HCT116 (cell line): ENCODE data around the gene PRKCD. TPM values are rescaled to one million over a fixed set of nuclear protein-coding genes. Genes with fewer than 3 reads are reported as not detected.

ENCODE experiments used
- ATAC-seq: fragments of 200-7000 bp; cut with Tn5 transposase; 2 replicates; pipeline ENCODE4 v1.9.1; 2020; ENCODE audit warnings: mild to moderate bottlenecking, moderate library complexity
- BruUV-seq: library from RNA; stranded (reverse); fragments of 400-500 nt; replicated peaks from 2 replicates; lab custom pipeline; 2021; lab: Mats Ljungman, UMichigan
- CTCF ChIA-PET: fragments of 300-600 bp; sonication (Branson Sonifier 250); formaldehyde crosslinking; loops from one replicate; lab custom pipeline; 2021; ENCODE audit warnings: antibody characterized with exemption; lab: Charles Lee
- POLR2A ChIA-PET: fragments of 300-600, 350-600 bp; sonication (Branson Sonifier 250); formaldehyde crosslinking; loops from one replicate; lab custom pipeline; 2021; ENCODE audit warnings: antibody characterized with exemption; lab: Charles Lee
- RAD21 ChIA-PET, 2 experiments: fragments of 300-600 bp; sonication (Branson Sonifier 250); formaldehyde crosslinking; loops; one replicate each; lab custom pipeline; 2023; ENCODE audit warnings: low total read pairs in 2 of 2; ENCODE audit not compliant: uncharacterized antibody in 2 of 2, unreplicated experiment in 2 of 2, low non-redundant PET in 1 of 2; lab: Charles Lee
- DNase-seq: peaks from one replicate; pipeline ENCODE4 v3.0.0-alpha.2; 2010; ENCODE audit warnings: low read depth, low spot score
- H2AFZ ChIP-seq: fragments of 200-600 bp; shearing (Covaris generic), sonication (generic); 2 replicates; pipeline ENCODE4 v1.6.1; 2017; ENCODE audit warnings: low read depth, mixed run types, mixed read lengths, antibody characterized with exemption, low read length; ENCODE audit not compliant: poor library complexity, severe bottlenecking
- H3K27ac ChIP-seq: 2 replicates; pipeline ENCODE4 v1.5.1; 2012; ENCODE audit warnings: low read depth, low read length
- H3K27me3 ChIP-seq: fragments of 200-600 bp; sonication (generic); 2 replicates; pipeline ENCODE4 v1.6.1; 2016; ENCODE audit warnings: mixed run types, low read length, mixed read lengths; ENCODE audit not compliant: insufficient read depth
- H3K36me3 ChIP-seq, 2 experiments: fragments of 200-500 bp in 1 of 2; fragments of 200-600 bp in 1 of 2; sonication (Bioruptor generic) in 1 of 2; sonication (generic) in 1 of 2; 2 replicates each; pipeline versions ENCODE4 v1.5.1 to v1.6.1; 2014 to 2016; ENCODE audit warnings: low read length in 2 of 2, inconsistent platforms in 1 of 2, mixed read lengths in 1 of 2, mixed run types in 1 of 2; ENCODE audit not compliant: insufficient read depth in 2 of 2, control insufficient read depth in 1 of 2
- H3K4me1 ChIP-seq, 2 experiments: fragments of 200-600 bp in 1 of 2; sonication (generic) in 1 of 2; 2 replicates each; pipeline versions ENCODE4 v1.5.1 to v1.6.1; 2012 to 2017; ENCODE audit warnings: low read length in 2 of 2, inconsistent platforms in 1 of 2, mild to moderate bottlenecking in 1 of 2, mixed read lengths in 1 of 2, mixed run types in 1 of 2, moderate library complexity in 1 of 2; ENCODE audit not compliant: insufficient read depth in 2 of 2, control insufficient read depth in 1 of 2
- H3K4me2 ChIP-seq: fragments of 200-600 bp; sonication (generic); 2 replicates; pipeline ENCODE4 v1.6.1; 2017; ENCODE audit warnings: mixed run types, low read length, mixed read lengths
- H3K4me3 ChIP-seq, 2 experiments: fragments of 200-600 bp in 1 of 2; sonication (generic) in 1 of 2; replicated peaks in 1 of 2; 2 replicates each; pipeline ENCODE4 v1.5.1; 2011 to 2016; ENCODE audit warnings: low read length in 2 of 2, control low read depth in 1 of 2, low read depth in 1 of 2, mild to moderate bottlenecking in 1 of 2, mixed read lengths in 1 of 2, mixed run types in 1 of 2
- H3K79me2 ChIP-seq: fragments of 200-600 bp; sonication (generic); 2 replicates; pipeline ENCODE4 v1.6.1; 2017; ENCODE audit warnings: mild to moderate bottlenecking, mixed run types, low read length, moderate library complexity, mixed read lengths; ENCODE audit not compliant: insufficient read depth
- H3K9ac ChIP-seq: fragments of 200-600 bp; sonication (generic); 2 replicates; pipeline ENCODE4 v1.6.1; 2016; ENCODE audit warnings: low read length, mixed read lengths
- H3K9me2 ChIP-seq: fragments of 200-600 bp; sonication (generic), shearing (Covaris generic); 2 replicates; pipeline ENCODE4 v1.6.1; 2017; ENCODE audit warnings: mixed run types, mild to moderate bottlenecking, moderate library complexity; ENCODE audit not compliant: insufficient read depth
- H3K9me3 ChIP-seq, 2 experiments: fragments of 200-500 bp in 1 of 2; fragments of 200-600 bp in 1 of 2; sonication (Bioruptor generic) in 1 of 2; sonication (generic) in 1 of 2; 2 replicates each; pipeline ENCODE4 v1.6.1; 2014 to 2017; ENCODE audit warnings: low read length in 2 of 2, mixed read lengths in 2 of 2, inconsistent platforms in 1 of 2, low read depth in 1 of 2, mild to moderate bottlenecking in 1 of 2, mixed run types in 1 of 2, moderate library complexity in 1 of 2; ENCODE audit not compliant: control insufficient read depth in 1 of 2, insufficient read depth in 1 of 2
- H4K20me1 ChIP-seq: fragments of 200-600 bp; sonication (generic), shearing (Covaris generic); 2 replicates; pipeline ENCODE4 v1.6.1; 2017; ENCODE audit warnings: mixed run types, mild to moderate bottlenecking, moderate library complexity; ENCODE audit not compliant: insufficient read depth
- CBX3 ChIP-seq: IDR thresholded peaks from 2 replicates; pipeline ENCODE4 v1.6.1; 2012; ENCODE audit warnings: low read depth
- CEBPB ChIP-seq: IDR thresholded peaks from 2 replicates; pipeline ENCODE4 v1.6.1; 2012; ENCODE audit warnings: low read depth
- POLR2A ChIP-seq: IDR thresholded peaks from 2 replicates; pipeline ENCODE4 v1.7.0; 2011; ENCODE audit warnings: borderline replicate concordance; ENCODE audit not compliant: insufficient read depth, insufficient read length; ENCODE audit errors: extremely low read depth
- RAD21 ChIP-seq: IDR thresholded peaks from 2 replicates; pipeline ENCODE4 v1.6.1; 2012; ENCODE audit warnings: low read depth, mild to moderate bottlenecking
- TCF7L2 ChIP-seq: IDR thresholded peaks from 2 replicates; pipeline ENCODE4 v1.7.0; 2011; ENCODE audit warnings: borderline replicate concordance, inconsistent platforms; ENCODE audit not compliant: insufficient read depth, insufficient read length; ENCODE audit errors: extremely low read depth
- intact Hi-C: fragments of 100-400 bp; cut with micrococcal nuclease; formaldehyde crosslinking; loops from 2 replicates; pipeline ENCODE4 v1.10.0; 2022
- total RNA-seq: library from RNA; stranded (reverse); gene quantifications from one replicate; pipeline ENCODE4 v1.2.1, GENCODE V29; 2021; ENCODE audit not compliant: unreplicated experiment
- TF ChIP-seq, protein P1 (sequence below): IDR thresholded peaks from 2 replicates; pipeline ENCODE4 v1.6.1; 2012
- TF ChIP-seq, protein P2 (sequence below), 3 experiments: fragments of 200-600 bp in 1 of 3; sonication (generic) in 1 of 3; IDR thresholded peaks in 2 of 3; conservative IDR thresholded peaks in 1 of 3; 2 replicates each; pipeline ENCODE4 v1.5.1; 2012 to 2017; ENCODE audit warnings: low read depth in 2 of 3, low read length in 2 of 3, antibody characterized with exemption in 1 of 3, borderline replicate concordance in 1 of 3, control low read depth in 1 of 3, mild to moderate bottlenecking in 1 of 3, mixed read lengths in 1 of 3, mixed run types in 1 of 3, moderate library complexity in 1 of 3; ENCODE audit not compliant: insufficient read depth in 1 of 3

Gene PRKCD
- total RNA-seq, 1 experiment from 2014 or later: 34.4 TPM

DNA sequence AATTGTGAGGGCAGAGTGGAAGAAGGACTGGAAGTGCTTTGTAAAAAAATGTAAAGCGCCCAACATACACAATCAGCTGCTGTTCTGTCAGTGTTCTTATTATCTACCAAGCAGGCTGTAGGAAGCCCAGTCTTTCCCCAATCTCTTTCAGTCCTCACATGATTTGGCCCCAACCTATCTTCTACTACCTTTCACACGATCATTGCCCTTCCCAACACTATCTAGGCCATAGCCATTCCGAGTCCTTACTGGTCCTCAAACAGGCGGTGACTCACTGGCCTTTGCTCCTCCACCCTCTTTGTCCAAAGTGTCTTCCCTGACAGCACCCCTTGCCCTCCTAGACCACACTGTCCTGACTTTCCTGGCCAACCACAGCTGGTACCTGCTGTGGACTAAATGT, 29.9 kb upstream of the PRKCD start (continued):
- no peak for TF ChIP-seq TCF7L2
- no peak for TF ChIP-seq CEBPB

DNA sequence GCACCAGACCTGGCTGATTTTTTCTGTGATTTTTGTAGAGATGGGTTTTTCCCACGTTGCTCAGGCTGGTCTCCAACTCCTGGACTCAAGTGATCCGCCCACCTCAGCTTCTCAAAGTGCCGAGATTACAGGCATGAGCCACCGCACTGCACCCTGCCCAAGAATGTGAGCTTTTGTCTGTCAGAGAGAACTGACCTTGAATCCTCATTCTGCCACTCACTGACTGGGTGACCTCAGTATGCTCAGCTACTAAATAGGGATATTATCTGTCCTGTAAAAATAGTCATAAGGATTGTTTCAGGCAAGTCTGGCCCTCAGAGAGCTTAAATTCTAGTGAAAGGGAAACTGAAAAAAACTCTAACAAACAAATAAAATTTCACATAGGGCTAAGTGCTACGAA, 28.7 kb upstream of the PRKCD start:
- TF ChIP-seq, protein P1, sequence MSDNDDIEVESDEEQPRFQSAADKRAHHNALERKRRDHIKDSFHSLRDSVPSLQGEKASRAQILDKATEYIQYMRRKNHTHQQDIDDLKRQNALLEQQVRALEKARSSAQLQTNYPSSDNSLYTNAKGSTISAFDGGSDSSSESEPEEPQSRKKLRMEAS: no peak
- TF ChIP-seq TCF7L2: peak; percentile 16
- H3K9ac ChIP-seq: peak overlapping the region; percentile 21; the same call in 1 of the 2 replicates
- peak overlapping the region in 1 of 2 experiments; percentile 13; a peak in 1 of 4 replicates for H3K4me3 ChIP-seq
- no peaks in the 10 kb centered on the region for H4K20me1 ChIP-seq
- no peaks in the 10 kb centered on the region for H3K36me3 ChIP-seq
- ATAC-seq: no peak
- DNase-seq: no peak
- CTCF ChIA-PET: interaction anchor here (0.9 to 1.1 kb wide), 2 partner anchors 13 to 64 kb away, joined by 3 read pairs; no protein-coding TSS in a partner anchor
- H2AFZ ChIP-seq: peak overlapping the region; percentile 47
- peak overlapping the region; percentile 92 for H3K4me2 ChIP-seq
- no peak overlapping the region for H3K27ac ChIP-seq
- no TSS peak for BruUV-seq
- H3K79me2 ChIP-seq: peaks cover 27% of the 10 kb centered on the region
- H3K9me2 ChIP-seq: no peaks in the 10 kb centered on the region
- RAD21 ChIA-PET: no interaction called here
- intact Hi-C loops: no loop called here
- POLR2A ChIA-PET: interaction anchor here (1.0 kb wide), 1 partner anchor 9 kb away, joined by 3 read pairs; no protein-coding TSS in a partner anchor
- no peaks in the 10 kb centered on the region for H3K27me3 ChIP-seq
- H3K4me1 ChIP-seq: peaks cover 22 to 43% of the 10 kb centered on the region in 2 experiments
- no peaks in the 10 kb centered on the region for H3K9me3 ChIP-seq

DNA sequence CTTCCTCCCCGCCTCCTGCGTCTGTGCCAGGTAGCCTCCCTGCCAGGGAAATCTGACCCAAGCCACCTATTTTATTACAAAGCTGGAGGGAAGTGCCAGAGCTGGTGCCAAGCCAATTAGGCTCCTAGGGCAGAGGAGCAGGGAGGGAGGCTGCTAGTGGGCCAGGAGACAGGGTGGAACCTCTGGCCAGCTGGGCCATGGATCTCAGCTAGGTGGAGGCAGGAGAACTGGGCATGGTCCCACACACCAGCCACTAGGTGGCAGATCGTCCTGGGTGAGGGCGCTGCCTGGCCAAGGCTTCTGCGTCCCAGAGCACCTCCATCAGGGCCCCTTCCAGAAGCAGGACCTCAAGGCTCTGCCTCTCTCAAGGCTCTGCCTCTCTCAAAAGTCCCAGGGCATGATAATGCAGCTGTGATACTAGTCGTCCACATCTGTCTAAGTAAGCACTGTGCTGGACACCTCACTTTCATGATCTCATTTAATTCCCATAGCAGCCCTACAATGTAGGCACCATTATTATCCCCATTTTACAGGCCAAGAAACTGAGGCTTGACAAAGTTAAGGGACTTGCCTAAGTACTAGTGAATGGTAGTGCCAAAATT, 26.3 kb upstream of the PRKCD start:
- ChIA-PET POLR2A (interaction anchor here (1.2 to 2.4 kb wide), 2 partner anchors 26 to 61 kb away, joined by 3 to 10 read pairs; partner anchors contain the start of gene PRKCD), RAD21 (interaction anchor here (1.1 to 1.7 kb wide), 2 partner anchors 61 to 62 kb away, joined by 3 to 9 read pairs; no protein-coding TSS in a partner anchor), CTCF (interaction anchor here (0.9 to 2.9 kb wide), 4 partner anchors 15 to 61 kb away, joined by 3 to 28 read pairs (median 5); partner anchors contain the start of gene PRKCD)
- peak; percentile 84 for ATAC-seq
- H3K4me2 ChIP-seq: peak overlapping the region; percentile 28; the same call in 1 of the 2 replicates
- H3K9me3 ChIP-seq: no peaks in the 10 kb centered on the region
- no peaks in the 10 kb centered on the region for H3K27me3 ChIP-seq
- TF ChIP-seq CBX3 (0 out of 2 replicates have a peak, but pooled peaks have one; percentile 33), CEBPB (no peak), RAD21 (peak; percentile 87), POLR2A (no peak)
- TF ChIP-seq, protein P2, sequence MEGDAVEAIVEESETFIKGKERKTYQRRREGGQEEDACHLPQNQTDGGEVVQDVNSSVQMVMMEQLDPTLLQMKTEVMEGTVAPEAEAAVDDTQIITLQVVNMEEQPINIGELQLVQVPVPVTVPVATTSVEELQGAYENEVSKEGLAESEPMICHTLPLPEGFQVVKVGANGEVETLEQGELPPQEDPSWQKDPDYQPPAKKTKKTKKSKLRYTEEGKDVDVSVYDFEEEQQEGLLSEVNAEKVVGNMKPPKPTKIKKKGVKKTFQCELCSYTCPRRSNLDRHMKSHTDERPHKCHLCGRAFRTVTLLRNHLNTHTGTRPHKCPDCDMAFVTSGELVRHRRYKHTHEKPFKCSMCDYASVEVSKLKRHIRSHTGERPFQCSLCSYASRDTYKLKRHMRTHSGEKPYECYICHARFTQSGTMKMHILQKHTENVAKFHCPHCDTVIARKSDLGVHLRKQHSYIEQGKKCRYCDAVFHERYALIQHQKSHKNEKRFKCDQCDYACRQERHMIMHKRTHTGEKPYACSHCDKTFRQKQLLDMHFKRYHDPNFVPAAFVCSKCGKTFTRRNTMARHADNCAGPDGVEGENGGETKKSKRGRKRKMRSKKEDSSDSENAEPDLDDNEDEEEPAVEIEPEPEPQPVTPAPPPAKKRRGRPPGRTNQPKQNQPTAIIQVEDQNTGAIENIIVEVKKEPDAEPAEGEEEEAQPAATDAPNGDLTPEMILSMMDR (IDR thresholded peaks at IDR 0.05 in 2 of 3, conservative IDR thresholded peaks at IDR 0.05 in 1 of 3; ENCODE audit: borderline replicate concordance in 1 of 3, insufficient read depth in 1 of 3, low read depth in 2 of 3, low read length in 2 of 3): peak; percentile 84 to 96 (median 94)
- H3K9ac ChIP-seq: no peak overlapping the region
- peaks cover 5% of the 10 kb centered on the region for H3K79me2 ChIP-seq
- H4K20me1 ChIP-seq: no peaks in the 10 kb centered on the region
- intact Hi-C loops: loop anchor here (1.0 to 2.0 kb wide), 2 partner anchors 26 to 62 kb away; partner anchors contain the start of gene PRKCD
- no peak overlapping the region for H2AFZ ChIP-seq
- H3K27ac ChIP-seq: no peak overlapping the region
- H3K36me3 ChIP-seq: no peaks in the 10 kb centered on the region
- no TSS peak for BruUV-seq
- H3K9me2 ChIP-seq: no peaks in the 10 kb centered on the region
- H3K4me1 ChIP-seq: peaks cover 17 to 35% of the 10 kb centered on the region in 2 experiments
- DNase-seq: peak; percentile 56
- H3K4me3 ChIP-seq: no peak overlapping the region
